ENCODE measurements around the gene NRM. TPM values are rescaled to one million over a fixed set of nuclear protein-coding genes. Genes with fewer than 3 reads are reported as not detected.

NRM gene
- total RNA-seq, 8 experiments from 2014 or later, result 6.8 to 28.3 (median 13.2) TPM

- in situ Hi-C loops (cut with MboI; ENCODE audit: low pct_unique_long_range_greater_than_20kb in 2 of 9, low sequenced_read_pairs in 9 of 9, unreplicated experiment in 9 of 9), result no loop called here
- ATAC-seq (replicated peaks in 6 of 8), result no peak
- Histone ChIP-seq H3K27ac (no peak overlapping the region), H3K4me1 (replicated peaks in 1 of 2) (peaks cover 10 to 13% of the 10 kb centered on the region in 2 donors), H3K4me3 (no peak overlapping the region)
- 88 to 100% (median 100%) methylated on average over 1 to 2 of the region's 2 CpGs; no CpG with 5 or more reads in 4 of the 10 experiments for WGBS, 10 experiments
Measured at GRCh38 chr6:30643656-30644055, 47.1 kb downstream of the NRM start.

DNA sequence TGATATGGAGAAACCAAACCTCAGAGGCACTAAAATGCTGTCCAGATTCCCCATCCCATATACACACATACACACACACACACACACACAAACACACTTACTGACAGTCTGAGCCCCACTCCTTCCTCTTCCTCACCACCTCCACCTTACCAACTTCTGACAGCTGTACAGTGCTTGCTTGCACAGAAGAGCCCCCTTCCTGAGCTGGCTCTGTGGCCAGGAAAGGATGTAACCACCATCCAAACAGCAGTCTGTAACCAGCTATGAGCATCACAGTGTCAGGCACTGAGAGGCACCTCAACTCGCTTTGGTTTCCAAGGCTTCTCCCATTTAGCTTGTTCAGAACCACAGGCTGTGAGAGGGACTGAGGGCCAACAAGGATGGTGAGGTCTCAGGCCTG lies 49.7 kb downstream of the NRM start:
- in situ Hi-C loops (cut with MboI; ENCODE audit: low pct_unique_long_range_greater_than_20kb in 2 of 9, low sequenced_read_pairs in 9 of 9, unreplicated experiment in 9 of 9), result no loop called here
- WGBS, 10 experiments, result 83 to 100% (median 100%) methylated on average over 1 of the region's 1 CpG; no CpG with 5 or more reads in 6 of the 10 experiments
- Histone ChIP-seq H3K27ac (no peak overlapping the region), H3K4me1 (replicated peaks in 1 of 2) (peaks cover under 1 to 4% of the 10 kb centered on the region in 2 donors), H3K4me3 (no peak overlapping the region)
- no peak for ATAC-seq (replicated peaks in 6 of 8)

DNA sequence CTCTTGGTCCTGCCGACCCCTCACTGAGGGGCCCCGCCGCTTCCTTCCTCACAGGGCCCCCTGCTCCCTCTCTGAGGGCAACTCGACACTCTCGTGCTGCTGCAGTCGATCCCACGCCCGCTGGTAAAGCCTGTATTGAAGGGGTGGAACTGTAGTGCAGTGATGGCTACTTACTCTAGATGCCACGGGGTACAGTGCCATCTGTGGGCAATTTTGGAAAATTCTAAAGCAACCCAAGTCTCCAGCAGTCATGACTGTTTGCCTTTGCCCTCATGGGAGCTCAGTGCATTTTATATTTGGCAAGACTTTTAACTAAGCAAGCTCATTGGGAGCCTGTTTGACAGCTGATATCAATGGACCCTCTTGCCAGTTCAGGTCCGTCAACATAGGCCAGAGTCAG lies 50.3 kb downstream of the NRM start:
- in situ Hi-C loops (cut with MboI; ENCODE audit: low pct_unique_long_range_greater_than_20kb in 2 of 9, low sequenced_read_pairs in 9 of 9, unreplicated experiment in 9 of 9), result no loop called here
- Histone ChIP-seq H3K4me3 (no peak overlapping the region), H3K27ac (no peak overlapping the region), H3K4me1 (replicated peaks in 1 of 2) (no peaks in the 10 kb centered on the region)
- WGBS, 10 experiments, result 60 to 100% (median 91%) methylated on average over 1 to 8 of the region's 10 CpGs; no CpG with 5 or more reads in 2 of the 10 experiments
- no peak for ATAC-seq (replicated peaks in 6 of 8)

Other genes with a start within 250 kb of the NRM start
- 100 to 1,000 TPM in 3 of 8 experiments, 10 to 100 TPM in 1, 1 to 10 TPM in 4; 1.5 to 221 (median 44.6) TPM for gene HLA-E, start 201.5 kb downstream of the NRM start, total RNA-seq
- gene GNL1, start 134.5 kb downstream of the NRM start, total RNA-seq, result 10 to 100 TPM; 23.4 to 66.0 (median 37.5) TPM
- 10 to 100 TPM; 11.2 to 41.1 (median 32.4) TPM for gene PRR3, start 133.7 kb downstream of the NRM start, total RNA-seq
- 10 to 100 TPM; 31.6 to 81.9 (median 55.3) TPM for gene ABCF1, start 119.5 kb downstream of the NRM start, total RNA-seq
- 100 to 1,000 TPM in 1 of 8 experiments, 10 to 100 TPM in 7; 21.2 to 126 (median 45.9) TPM for gene PPP1R10, start 73.7 kb downstream of the NRM start, total RNA-seq
- gene MRPS18B, start 73.1 kb downstream of the NRM start, total RNA-seq, result 100 to 1,000 TPM in 1 of 8 experiments, 10 to 100 TPM in 7; 56.0 to 105 (median 62.8) TPM
- 10 to 100 TPM in 7 of 8 experiments, 1 to 10 TPM in 1; 3.7 to 71.7 (median 41.1) TPM for gene ATAT1, start 64.1 kb downstream of the NRM start, total RNA-seq
- gene C6orf136, start 43.9 kb downstream of the NRM start, total RNA-seq, result 10 to 100 TPM in 5 of 8 experiments, 1 to 10 TPM in 3; 6.6 to 16.4 (median 12.1) TPM
- 10 to 100 TPM; 12.1 to 43.3 (median 25.9) TPM for gene DHX16, start 18.0 kb downstream of the NRM start, total RNA-seq
- gene PPP1R18, start 4.3 kb downstream of the NRM start, total RNA-seq, result 10 to 100 TPM; 23.1 to 60.8 (median 34.5) TPM
- gene MDC1, start 26.3 kb upstream of the NRM start, total RNA-seq, result 10 to 100 TPM in 6 of 8 experiments, 1 to 10 TPM in 2; 5.7 to 32.4 (median 23.3) TPM
- gene TUBB, start 29.4 kb upstream of the NRM start, total RNA-seq, result 1,000 to 10,000 TPM in 2 of 8 experiments, 100 to 1,000 TPM in 6; 425 to 1,850 (median 943) TPM
- gene FLOT1, start 51.7 kb upstream of the NRM start, total RNA-seq, result 100 to 1,000 TPM in 2 of 8 experiments, 10 to 100 TPM in 6; 56.8 to 122 (median 75.9) TPM
- 100 to 1,000 TPM in 2 of 8 experiments, 10 to 100 TPM in 5, 1 to 10 TPM in 1; 8.7 to 176 (median 32.5) TPM for gene IER3, start 53.6 kb upstream of the NRM start, total RNA-seq
- 100 to 1,000 TPM in 6 of 8 experiments, 10 to 100 TPM in 2; 24.1 to 369 (median 138) TPM for gene DDR1, start 193.5 kb upstream of the NRM start, total RNA-seq
- gene GTF2H4, start 217.2 kb upstream of the NRM start, total RNA-seq, result 10 to 100 TPM; 18.2 to 46.3 (median 28.5) TPM
- gene VARS2, start 223.3 kb upstream of the NRM start, total RNA-seq, result 10 to 100 TPM; 13.5 to 39.7 (median 21.0) TPM
- gene SFTA2, start 241.2 kb upstream of the NRM start, total RNA-seq, result 1 to 10 TPM in 1 of 8 experiments, not detected in 7; 1.2 TPM
- gene MUCL3, start 250.0 kb upstream of the NRM start, total RNA-seq, result under 1 TPM in 6 of 8 experiments, not detected in 2; 0.05 to 0.45 (median 0.30) TPM

Data from motor neuron (in vitro differentiated cells).